Right lobe of liver (tissue), 4 donors: ENCODE data around the gene PLSCR1.

Experiments used
- POLR2A ChIP-seq: fragments of 450-650 bp; IDR thresholded peaks from one replicate; pipeline ENCODE4 v1.6.1; 2017; ENCODE audit warnings: antibody characterized with exemption, mild to moderate bottlenecking
- TF ChIP-seq, protein P1 (sequence below), 4 donors: fragments of 200-600 bp in 3 of 4; fragments of 450-650 bp in 1 of 4; IDR thresholded peaks; one replicate each; pipeline versions ENCODE4 v1.5.1 to v1.8.0; 2016 to 2022; ENCODE audit warnings: antibody characterized with exemption in 4 of 4, mild to moderate bottlenecking in 2 of 4
- donor health status: DM: no; HTN: no; CAD: no.
- donor health status: DM: no; HTN: no; CAD: no.
- donor health status: DM: no; HTN: yes; CAD: no.

DNA sequence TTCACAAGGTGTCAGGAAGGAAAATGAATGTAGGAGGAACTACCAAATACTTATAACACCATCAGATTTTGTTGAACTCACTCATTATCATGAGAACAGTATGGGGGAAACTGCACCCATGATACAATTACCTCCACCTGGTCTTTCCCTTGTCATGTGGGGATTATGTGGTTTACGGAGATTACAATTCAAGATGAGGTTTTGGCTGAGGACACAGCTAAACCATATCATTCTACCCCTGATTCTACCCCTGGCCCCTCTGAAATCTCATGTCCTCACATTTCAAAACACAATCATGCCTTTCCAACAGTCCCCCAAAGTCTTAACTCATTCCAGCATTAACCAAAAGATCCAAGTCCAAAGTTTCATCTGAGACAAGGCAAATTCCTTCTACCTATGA lies 17.1 kb upstream of the PLSCR1 start:
- TF ChIP-seq POLR2A: no peak
- TF ChIP-seq, protein P1, sequence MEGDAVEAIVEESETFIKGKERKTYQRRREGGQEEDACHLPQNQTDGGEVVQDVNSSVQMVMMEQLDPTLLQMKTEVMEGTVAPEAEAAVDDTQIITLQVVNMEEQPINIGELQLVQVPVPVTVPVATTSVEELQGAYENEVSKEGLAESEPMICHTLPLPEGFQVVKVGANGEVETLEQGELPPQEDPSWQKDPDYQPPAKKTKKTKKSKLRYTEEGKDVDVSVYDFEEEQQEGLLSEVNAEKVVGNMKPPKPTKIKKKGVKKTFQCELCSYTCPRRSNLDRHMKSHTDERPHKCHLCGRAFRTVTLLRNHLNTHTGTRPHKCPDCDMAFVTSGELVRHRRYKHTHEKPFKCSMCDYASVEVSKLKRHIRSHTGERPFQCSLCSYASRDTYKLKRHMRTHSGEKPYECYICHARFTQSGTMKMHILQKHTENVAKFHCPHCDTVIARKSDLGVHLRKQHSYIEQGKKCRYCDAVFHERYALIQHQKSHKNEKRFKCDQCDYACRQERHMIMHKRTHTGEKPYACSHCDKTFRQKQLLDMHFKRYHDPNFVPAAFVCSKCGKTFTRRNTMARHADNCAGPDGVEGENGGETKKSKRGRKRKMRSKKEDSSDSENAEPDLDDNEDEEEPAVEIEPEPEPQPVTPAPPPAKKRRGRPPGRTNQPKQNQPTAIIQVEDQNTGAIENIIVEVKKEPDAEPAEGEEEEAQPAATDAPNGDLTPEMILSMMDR (IDR thresholded peaks at IDR 0.05): no peak
